Caco-2 (cell line): ENCODE data around the gene PCDHGA2. TPM values are rescaled to one million over a fixed set of nuclear protein-coding genes. Genes with fewer than 3 reads are reported as not detected.
"Not testable (repeated sequence)": the region's sequence is repeated elsewhere in the genome, so short reads cannot be mapped to it uniquely, and the experiment has no call there.

ENCODE experiments used
- BruUV-seq: library from RNA; stranded (reverse); fragments of 400-500 nt; replicated peaks from 2 replicates; lab custom pipeline; 2021; lab: Mats Ljungman, UMichigan
- CTCF ChIA-PET: fragments of 300-600 bp; sonication (Branson Sonifier 250); formaldehyde crosslinking; loops from one replicate; lab custom pipeline; 2022; ENCODE audit warnings: antibody characterized with exemption; lab: Charles Lee
- POLR2A ChIA-PET: fragments of 300-600 bp; sonication (Branson Sonifier 250); formaldehyde crosslinking; loops from one replicate; lab custom pipeline; 2022; ENCODE audit warnings: antibody characterized with exemption; lab: Charles Lee
- DNase-seq, 2 experiments: peaks; one replicate each; pipeline versions ENCODE4 v3.0.0 to v3.0.0-alpha.2; 2020 to 2022
- H3K27me3 ChIP-seq: replicated peaks from 2 replicates; pipeline ENCODE4 v1.6.0; 2011; ENCODE audit warnings: low read length; ENCODE audit not compliant: control insufficient read depth, insufficient read depth
- H3K36me3 ChIP-seq: 2 replicates; pipeline ENCODE4 v1.5.1; 2011; ENCODE audit warnings: low read length; ENCODE audit not compliant: control insufficient read depth, insufficient read depth
- H3K4me1 ChIP-seq: fragments of 250-450 bp; sonication (Bioruptor Pico); 2 replicates; pipeline ENCODE4 v1.5.1; 2020; ENCODE audit warnings: mild to moderate bottlenecking
- H3K4me3 ChIP-seq: 2 replicates; pipeline ENCODE4 v1.5.1; 2011; ENCODE audit warnings: low read depth, mild to moderate bottlenecking, control low read depth, low read length
- H3K9me3 ChIP-seq: fragments of 250-450 bp; sonication (Bioruptor Pico); 2 replicates; pipeline ENCODE4 v1.5.1; 2020; ENCODE audit warnings: mild to moderate bottlenecking, moderate library complexity
- H3K27ac Mint-ChIP-seq: one replicate; pipeline ENCODE4 v1.8.0; 2022; ENCODE audit warnings: mixed read lengths; ENCODE audit not compliant: unreplicated experiment
- H3K27me3 Mint-ChIP-seq: one replicate; pipeline ENCODE4 v1.8.0; 2022; ENCODE audit warnings: mixed read lengths; ENCODE audit not compliant: insufficient read depth, unreplicated experiment
- H3K36me3 Mint-ChIP-seq: one replicate; pipeline ENCODE4 v1.8.0; 2022; ENCODE audit warnings: mild to moderate bottlenecking, mixed read lengths; ENCODE audit not compliant: insufficient read depth, unreplicated experiment
- H3K4me1 Mint-ChIP-seq: one replicate; pipeline ENCODE4 v1.8.0; 2022; ENCODE audit warnings: low read depth, mixed read lengths; ENCODE audit not compliant: unreplicated experiment
- H3K4me3 Mint-ChIP-seq: one replicate; pipeline ENCODE4 v1.8.0; 2022; ENCODE audit warnings: mild to moderate bottlenecking, moderate library complexity, mixed read lengths; ENCODE audit not compliant: unreplicated experiment
- H3K9me3 Mint-ChIP-seq: one replicate; pipeline ENCODE4 v1.8.0; 2022; ENCODE audit warnings: mixed read lengths; ENCODE audit not compliant: unreplicated experiment
- CTCF ChIP-seq, 2 experiments: fragments of 200-600 bp in 1 of 2; IDR thresholded peaks; 1 replicate in 1 of 2; 2 replicates in 1 of 2; pipeline versions ENCODE4 v1.5.1 to v1.8.0; 2011 to 2022; ENCODE audit warnings: antibody characterized with exemption in 1 of 2, control low read depth in 1 of 2, inconsistent platforms in 1 of 2, low read depth in 1 of 2, low read length in 1 of 2, mild to moderate bottlenecking in 1 of 2, moderate library complexity in 1 of 2; ENCODE audit not compliant: insufficient read depth in 1 of 2, severe bottlenecking in 1 of 2, unreplicated experiment in 1 of 2
- intact Hi-C: fragments of 100-400 bp; cut with micrococcal nuclease; formaldehyde crosslinking; loops from one replicate; pipeline ENCODE4 v1.10.0; 2022; ENCODE audit not compliant: unreplicated experiment
- total RNA-seq: library from RNA; stranded (reverse); gene quantifications from 2 replicates; pipeline ENCODE4 v1.2.3, GENCODE V29; 2022

Gene PCDHGA2
- total RNA-seq, 1 experiment from 2014 or later, result 0.20 TPM

GRCh38 chr5:141373673-141374317 is 35.2 kb downstream of the PCDHGA2 start, which contains the start of gene PCDHGA6:
Gene PCDHGA6, plus strand, starts transcription at chr5:141373891. Its CDS starts 193 bp downstream, at chr5:141374084.
- H3K4me1 Mint-ChIP-seq, result no peaks in the 10 kb centered on the region
- H3K9me3 Mint-ChIP-seq, result no peaks in the 10 kb centered on the region
- H3K36me3 ChIP-seq, result no peaks in the 10 kb centered on the region
- intact Hi-C loops, result no loop called here
- no peak within 1 kb of the TSS for H3K4me3 Mint-ChIP-seq
- no peak within 1 kb of the TSS for H3K4me3 ChIP-seq
- no peaks in the 10 kb centered on the region for H3K27me3 ChIP-seq
- ChIA-PET CTCF (interaction anchor here (0.7 kb wide), 1 partner anchor 190 kb away, joined by 3 read pairs; no protein-coding TSS in a partner anchor), POLR2A (no interaction called here)
- H3K4me1 ChIP-seq, result no peaks in the 10 kb centered on the region
- H3K36me3 Mint-ChIP-seq, result no peaks in the 10 kb centered on the region
- no TSS peak for BruUV-seq
- no peak within 1 kb of the TSS for H3K27ac Mint-ChIP-seq
- TF ChIP-seq CTCF (IDR thresholded peaks at IDR 0.05; ENCODE audit: insufficient read depth in 1 of 2, low read depth in 1 of 2, low read length in 1 of 2, severe bottlenecking in 1 of 2, unreplicated experiment in 1 of 2), result peak; percentile 29
- H3K9me3 ChIP-seq, result no peaks in the 10 kb centered on the region; the same call in 1 of the 2 replicates
- H3K27me3 Mint-ChIP-seq, result no peaks in the 10 kb centered on the region
- peak in 1 of 2 experiments; percentile 18 for DNase-seq

GRCh38 chr5:141374627-141375026 is 36.1 kb downstream of the PCDHGA2 start:
- H3K4me3 Mint-ChIP-seq, result no peak overlapping the region
- H3K27ac Mint-ChIP-seq, result no peak overlapping the region
- TF ChIP-seq CTCF (IDR thresholded peaks at IDR 0.05; ENCODE audit: insufficient read depth in 1 of 2, low read depth in 1 of 2, low read length in 1 of 2, severe bottlenecking in 1 of 2, unreplicated experiment in 1 of 2), result no peak
- CTCF ChIA-PET, result no interaction called here
- Histone ChIP-seq H3K9me3 (no peaks in the 10 kb centered on the region; the same call in 1 of the 2 replicates), H3K27me3 (no peaks in the 10 kb centered on the region), H3K4me1 (no peaks in the 10 kb centered on the region), H3K36me3 (no peaks in the 10 kb centered on the region), H3K4me3 (no peak overlapping the region)
- H3K36me3 Mint-ChIP-seq, result no peaks in the 10 kb centered on the region
- no peaks in the 10 kb centered on the region for H3K27me3 Mint-ChIP-seq
- no TSS peak for BruUV-seq
- no peak for DNase-seq
- no peaks in the 10 kb centered on the region for H3K9me3 Mint-ChIP-seq
- intact Hi-C loops, result no loop called here
- POLR2A ChIA-PET, result no interaction called here
- H3K4me1 Mint-ChIP-seq, result no peaks in the 10 kb centered on the region

- H3K9me3 Mint-ChIP-seq, H3K36me3 Mint-ChIP-seq, H3K27me3 Mint-ChIP-seq, H3K4me3 Mint-ChIP-seq, H3K9me3 ChIP-seq, H3K4me1 Mint-ChIP-seq, BruUV-seq, DNase-seq, H3K4me1 ChIP-seq, H3K27ac Mint-ChIP-seq, H3K36me3 ChIP-seq, CTCF ChIA-PET, intact Hi-C loops, H3K4me3 ChIP-seq, POLR2A ChIA-PET, H3K27me3 ChIP-seq: not testable (repeated sequence)
Observed at GRCh38 chr5:141375444-141376155, 37.0 kb downstream of the PCDHGA2 start.
